Activated naive CD4-positive, alpha-beta T cell treated with anti-CD3 and anti-CD28 coated beads for 36 hours (primary cell): ENCODE measurements around the gene FCF1. TPM values are rescaled to one million over a fixed set of nuclear protein-coding genes. Genes with fewer than 3 reads are reported as not detected.
A peak's percentile ranks its signal among the peaks of the same experiment; 100 is the strongest.

Source experiments
- CTCF ChIA-PET: fragments of 350-600 bp; sonication (Branson Sonifier 250); formaldehyde crosslinking; loops from one replicate; lab custom pipeline; 2021; ENCODE audit warnings: antibody characterized with exemption; lab: Charles Lee
- DNase-seq: peaks from one replicate; pipeline ENCODE4 v3.0.0-alpha.2; 2020
- H3K27ac Mint-ChIP-seq: one replicate; pipeline ENCODE4 v1.8.0; 2021; ENCODE audit warnings: mild to moderate bottlenecking, mixed read lengths
- H3K27me3 Mint-ChIP-seq: one replicate; pipeline ENCODE4 v1.8.0; 2021; ENCODE audit warnings: low read depth, mixed read lengths
- H3K36me3 Mint-ChIP-seq: one replicate; pipeline ENCODE4 v1.8.0; 2021; ENCODE audit warnings: low read depth, mixed read lengths
- H3K4me1 Mint-ChIP-seq: one replicate; pipeline ENCODE4 v1.8.0; 2021; ENCODE audit warnings: low read depth, mixed read lengths
- H3K4me3 Mint-ChIP-seq: one replicate; pipeline ENCODE4 v1.8.0; 2021; ENCODE audit warnings: mild to moderate bottlenecking, moderate library complexity, mixed read lengths
- H3K9me3 Mint-ChIP-seq: one replicate; pipeline ENCODE4 v1.8.0; 2021; ENCODE audit warnings: mixed read lengths
- intact Hi-C: fragments of 100-400 bp; cut with micrococcal nuclease; formaldehyde crosslinking; loops from one replicate; pipeline ENCODE4 v1.15.1; 2023
- total RNA-seq, 2 experiments: library from RNA; stranded (reverse); gene quantifications; one replicate each; pipeline ENCODE4 v1.2.3, GENCODE V29; 2021

The FCF1 gene
- total RNA-seq, 2 experiments from 2014 or later = 83.8 to 87.5 TPM

GRCh38 chr14:74704656-74705055 is 8.3 kb upstream of the FCF1 start:
- H3K36me3 Mint-ChIP-seq = peaks cover 18% of the 10 kb centered on the region

GRCh38 chr14:74705613-74706500 is 7.1 kb upstream of the FCF1 start:
- peaks cover 30% of the 10 kb centered on the region for H3K4me1 Mint-ChIP-seq
- H3K9me3 Mint-ChIP-seq = peaks cover 9% of the 10 kb centered on the region
- no peak overlapping the region for H3K27ac Mint-ChIP-seq
- H3K4me3 Mint-ChIP-seq = no peak overlapping the region
- CTCF ChIA-PET = interaction anchor here (0.8 kb wide), 1 partner anchor 97 kb away, joined by 3 read pairs; no protein-coding TSS in a partner anchor
- no peaks in the 10 kb centered on the region for H3K27me3 Mint-ChIP-seq
- intact Hi-C loops = no loop called here
- H3K36me3 Mint-ChIP-seq = peaks cover 18% of the 10 kb centered on the region
- no peak for DNase-seq

More at GRCh38 chr14:74704656-74705055, 8.3 kb upstream of the FCF1 start:
- Mint-ChIP-seq H3K4me1 (peaks cover 22% of the 10 kb centered on the region), H3K9me3 (peaks cover 9% of the 10 kb centered on the region), H3K4me3 (no peak overlapping the region), H3K27me3 (no peaks in the 10 kb centered on the region), H3K27ac (no peak overlapping the region)
- no peak for DNase-seq
- intact Hi-C loops = no loop called here
- CTCF ChIA-PET = interaction anchor here (0.7 kb wide), 1 partner anchor 63 kb away, joined by 3 read pairs; no protein-coding TSS in a partner anchor

GRCh38 chr14:74710480-74710879 is 2.5 kb upstream of the FCF1 start:
- no peak for DNase-seq

GRCh38 chr14:74711651-74712050 is 1.3 kb upstream of the FCF1 start:
- intact Hi-C loops = loop anchor here (2.0 to 5.0 kb wide), 2 partner anchors 103 to 126 kb away; no protein-coding TSS in a partner anchor
- Mint-ChIP-seq H3K9me3 (no peaks in the 10 kb centered on the region), H3K27ac (no peak overlapping the region), H3K27me3 (no peaks in the 10 kb centered on the region), H3K36me3 (peaks cover 16% of the 10 kb centered on the region), H3K4me1 (peaks cover 50% of the 10 kb centered on the region), H3K4me3 (peak overlapping the region; percentile 12)
- DNase-seq = no peak
- CTCF ChIA-PET = no interaction called here

More at GRCh38 chr14:74710480-74710879, 2.5 kb upstream of the FCF1 start:
- Mint-ChIP-seq H3K36me3 (peaks cover 8% of the 10 kb centered on the region), H3K4me3 (peak overlapping the region; percentile 29), H3K9me3 (no peaks in the 10 kb centered on the region), H3K4me1 (peaks cover 50% of the 10 kb centered on the region), H3K27ac (no peak overlapping the region), H3K27me3 (no peaks in the 10 kb centered on the region)
- CTCF ChIA-PET = interaction anchor here (0.5 to 1.1 kb wide), 2 partner anchors 20 to 102 kb away, joined by 3 to 4 read pairs; no protein-coding TSS in a partner anchor
- intact Hi-C loops = loop anchor here (5.0 kb wide), 1 partner anchor 127 kb away; no protein-coding TSS in a partner anchor

- H3K27ac Mint-ChIP-seq = peak overlapping the region; percentile 90
- no peak for DNase-seq
- no peaks in the 10 kb centered on the region for H3K9me3 Mint-ChIP-seq
- peak overlapping the region; percentile 97 for H3K4me3 Mint-ChIP-seq
- peaks cover 47% of the 10 kb centered on the region for H3K4me1 Mint-ChIP-seq
- peaks cover 18% of the 10 kb centered on the region for H3K36me3 Mint-ChIP-seq
- intact Hi-C loops = loop anchor here (1.0 to 5.0 kb wide), 4 partner anchors 50 to 463 kb away; partner anchors contain the start of genes TMED10 and YLPM1
- CTCF ChIA-PET = no interaction called here
- no peaks in the 10 kb centered on the region for H3K27me3 Mint-ChIP-seq
These were observed 421 bp downstream of the FCF1 start for GRCh38 chr14:74713395-74713735.

- H3K9me3 Mint-ChIP-seq = no peaks in the 10 kb centered on the region
- H3K27me3 Mint-ChIP-seq = no peaks in the 10 kb centered on the region
- no peak for DNase-seq
- intact Hi-C loops = no loop called here
- H3K36me3 Mint-ChIP-seq = peaks cover 25% of the 10 kb centered on the region
- peaks cover 4% of the 10 kb centered on the region for H3K4me1 Mint-ChIP-seq
- no peak overlapping the region for H3K4me3 Mint-ChIP-seq
- H3K27ac Mint-ChIP-seq = no peak overlapping the region
- CTCF ChIA-PET = interaction anchor here (0.6 kb wide), 2 partner anchors 140 to 749 kb away, joined by 4 to 5 read pairs; no protein-coding TSS in a partner anchor
These were observed 7.6 kb downstream of the FCF1 start for GRCh38 chr14:74720526-74720925.

GRCh38 chr14:74723134-74723533 is 10.2 kb downstream of the FCF1 start:
- H3K27ac Mint-ChIP-seq = no peak overlapping the region
- intact Hi-C loops = no loop called here
- H3K9me3 Mint-ChIP-seq = no peaks in the 10 kb centered on the region
- H3K4me3 Mint-ChIP-seq = no peak overlapping the region
- CTCF ChIA-PET = no interaction called here
- H3K4me1 Mint-ChIP-seq = no peaks in the 10 kb centered on the region
- H3K36me3 Mint-ChIP-seq = peaks cover 23% of the 10 kb centered on the region
- DNase-seq = no peak
- no peaks in the 10 kb centered on the region for H3K27me3 Mint-ChIP-seq

- intact Hi-C loops = no loop called here
- CTCF ChIA-PET = no interaction called here
- H3K27ac Mint-ChIP-seq = no peak overlapping the region
- H3K9me3 Mint-ChIP-seq = no peaks in the 10 kb centered on the region
- DNase-seq = no peak
- H3K4me3 Mint-ChIP-seq = no peak overlapping the region
- no peaks in the 10 kb centered on the region for H3K4me1 Mint-ChIP-seq
- H3K36me3 Mint-ChIP-seq = peaks cover 22% of the 10 kb centered on the region
- H3K27me3 Mint-ChIP-seq = no peaks in the 10 kb centered on the region
These were observed 19.4 kb downstream of the FCF1 start for GRCh38 chr14:74732387-74732786.

- Mint-ChIP-seq H3K27me3 (no peaks in the 10 kb centered on the region), H3K4me1 (no peaks in the 10 kb centered on the region), H3K4me3 (no peak overlapping the region), H3K36me3 (peaks cover 22% of the 10 kb centered on the region), H3K9me3 (no peaks in the 10 kb centered on the region), H3K27ac (no peak overlapping the region)
- DNase-seq = no peak
- intact Hi-C loops = no loop called here
- CTCF ChIA-PET = no interaction called here
These were observed 20.3 kb downstream of the FCF1 start for GRCh38 chr14:74733221-74733620.

- Mint-ChIP-seq H3K9me3 (no peaks in the 10 kb centered on the region), H3K4me3 (no peak overlapping the region), H3K27ac (no peak overlapping the region), H3K36me3 (peaks cover 30% of the 10 kb centered on the region), H3K27me3 (no peaks in the 10 kb centered on the region), H3K4me1 (no peaks in the 10 kb centered on the region)
- CTCF ChIA-PET = interaction anchor here (0.6 to 0.9 kb wide), 3 partner anchors 18 to 169 kb away, joined by 3 to 4 read pairs (median 3); no protein-coding TSS in a partner anchor
- no peak for DNase-seq
- intact Hi-C loops = no loop called here
These were observed 22.2 kb downstream of the FCF1 start for GRCh38 chr14:74735125-74735524.

- CTCF ChIA-PET = no interaction called here
- H3K27ac Mint-ChIP-seq = no peak overlapping the region
- intact Hi-C loops = no loop called here
These were observed 24.9 kb downstream of the FCF1 start for GRCh38 chr14:74737753-74738325.

GRCh38 chr14:74739293-74740030 is 26.5 kb downstream of the FCF1 start:
- H3K27me3 Mint-ChIP-seq = no peaks in the 10 kb centered on the region
- CTCF ChIA-PET = no interaction called here
- no peaks in the 10 kb centered on the region for H3K9me3 Mint-ChIP-seq
- intact Hi-C loops = no loop called here
- H3K4me1 Mint-ChIP-seq = no peaks in the 10 kb centered on the region
- peaks cover 26% of the 10 kb centered on the region for H3K36me3 Mint-ChIP-seq
- no peak overlapping the region for H3K27ac Mint-ChIP-seq
- no peak overlapping the region for H3K4me3 Mint-ChIP-seq
- no peak for DNase-seq

More at GRCh38 chr14:74737753-74738325, 24.9 kb downstream of the FCF1 start:
- peak; percentile 20 for DNase-seq
- Mint-ChIP-seq H3K4me3 (no peak overlapping the region), H3K27me3 (no peaks in the 10 kb centered on the region), H3K4me1 (no peaks in the 10 kb centered on the region), H3K9me3 (no peaks in the 10 kb centered on the region), H3K36me3 (peaks cover 30% of the 10 kb centered on the region)
